IPS DF 6.9 (cell line): ENCODE data around the gene STK10.

Experiments used
- DNase-seq: peaks from one replicate; pipeline ENCODE4 v3.0.0-alpha.2; 2013; ENCODE audit warnings: low read depth, low spot score
- H3K27ac ChIP-seq: one replicate; pipeline ENCODE4 v1.5.1; 2013; ENCODE audit warnings: low read length, control low read depth
- H3K27me3 ChIP-seq: 2 replicates; pipeline ENCODE4 v1.6.1; 2013; ENCODE audit warnings: mild to moderate bottlenecking, low read length; ENCODE audit not compliant: control insufficient read depth, insufficient read depth
- H3K36me3 ChIP-seq: 2 replicates; pipeline ENCODE4 v1.6.1; 2013; ENCODE audit warnings: low read length; ENCODE audit not compliant: control insufficient read depth, insufficient read depth
- H3K4me1 ChIP-seq: 2 replicates; pipeline ENCODE4 v1.6.1; 2013; ENCODE audit warnings: low read length; ENCODE audit not compliant: control insufficient read depth, insufficient read depth
- H3K4me3 ChIP-seq: 2 replicates; pipeline ENCODE4 v1.5.1; 2013; ENCODE audit warnings: mild to moderate bottlenecking, low read length
- H3K9me3 ChIP-seq: 2 replicates; pipeline ENCODE4 v1.6.1; 2013; ENCODE audit warnings: low read length, inconsistent platforms; ENCODE audit not compliant: control insufficient read depth, insufficient read depth
- WGBS: extraction: QIAGEN DNeasy Blood & Tissue Kit; methylation state at CpG from one replicate; pipeline ENCODE4 v1.1.7; 2013; ENCODE audit warnings: mixed read lengths, missing lambda C conversion rate; ENCODE audit not compliant: insufficient read length, insufficient coverage; 5-methylcytosine and 5-hydroxymethylcytosine counted together

Gene STK10

DNA sequence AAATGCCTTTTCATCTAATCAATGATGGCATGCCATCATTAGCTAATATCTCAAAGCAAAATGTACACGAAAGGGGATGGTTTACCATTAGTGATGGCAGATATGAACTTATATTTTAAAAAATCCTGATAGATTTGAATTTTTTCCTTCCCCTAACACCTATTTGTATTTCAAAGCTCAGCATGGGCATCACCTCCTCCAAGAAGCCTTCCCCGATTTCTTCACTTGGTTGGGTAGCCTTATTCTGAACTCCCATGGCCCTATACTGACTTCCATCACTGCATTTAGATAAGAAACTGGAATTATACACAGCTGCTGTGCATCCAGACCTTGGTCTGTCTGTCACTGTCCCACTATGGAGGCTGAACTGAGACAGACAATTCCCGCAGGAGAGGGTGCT lies 132.0 kb downstream of the STK10 start:
- no peak overlapping the region for H3K4me3 ChIP-seq
- no peak overlapping the region for H3K27ac ChIP-seq
- H3K36me3 ChIP-seq, result peaks cover 7% of the 10 kb centered on the region
- no peaks in the 10 kb centered on the region for H3K27me3 ChIP-seq
- DNase-seq, result no peak
- WGBS, result no CpG with 5 or more reads among the region's 3 CpGs
- no peaks in the 10 kb centered on the region for H3K9me3 ChIP-seq
- no peaks in the 10 kb centered on the region; the same call in 1 of the 2 replicates for H3K4me1 ChIP-seq

- Histone ChIP-seq H3K27me3 (no peaks in the 10 kb centered on the region), H3K4me3 (no peak overlapping the region), H3K27ac (no peak overlapping the region), H3K4me1 (no peaks in the 10 kb centered on the region; the same call in 1 of the 2 replicates), H3K36me3 (peaks cover 7% of the 10 kb centered on the region), H3K9me3 (no peaks in the 10 kb centered on the region)
- DNase-seq, result no peak
- WGBS, result no CpG with 5 or more reads among the region's 19 CpGs
Observed at GRCh38 chr5:172055421-172055820, 132.6 kb downstream of the STK10 start.

GRCh38 chr5:172054611-172055153 lies 133.3 kb downstream of the STK10 start:
- Histone ChIP-seq H3K27me3 (no peaks in the 10 kb centered on the region), H3K27ac (no peak overlapping the region), H3K9me3 (no peaks in the 10 kb centered on the region), H3K36me3 (peaks cover 7% of the 10 kb centered on the region), H3K4me3 (no peak overlapping the region), H3K4me1 (no peaks in the 10 kb centered on the region; the same call in 1 of the 2 replicates)
- DNase-seq, result no peak
- WGBS, result no CpG with 5 or more reads among the region's 11 CpGs

DNA sequence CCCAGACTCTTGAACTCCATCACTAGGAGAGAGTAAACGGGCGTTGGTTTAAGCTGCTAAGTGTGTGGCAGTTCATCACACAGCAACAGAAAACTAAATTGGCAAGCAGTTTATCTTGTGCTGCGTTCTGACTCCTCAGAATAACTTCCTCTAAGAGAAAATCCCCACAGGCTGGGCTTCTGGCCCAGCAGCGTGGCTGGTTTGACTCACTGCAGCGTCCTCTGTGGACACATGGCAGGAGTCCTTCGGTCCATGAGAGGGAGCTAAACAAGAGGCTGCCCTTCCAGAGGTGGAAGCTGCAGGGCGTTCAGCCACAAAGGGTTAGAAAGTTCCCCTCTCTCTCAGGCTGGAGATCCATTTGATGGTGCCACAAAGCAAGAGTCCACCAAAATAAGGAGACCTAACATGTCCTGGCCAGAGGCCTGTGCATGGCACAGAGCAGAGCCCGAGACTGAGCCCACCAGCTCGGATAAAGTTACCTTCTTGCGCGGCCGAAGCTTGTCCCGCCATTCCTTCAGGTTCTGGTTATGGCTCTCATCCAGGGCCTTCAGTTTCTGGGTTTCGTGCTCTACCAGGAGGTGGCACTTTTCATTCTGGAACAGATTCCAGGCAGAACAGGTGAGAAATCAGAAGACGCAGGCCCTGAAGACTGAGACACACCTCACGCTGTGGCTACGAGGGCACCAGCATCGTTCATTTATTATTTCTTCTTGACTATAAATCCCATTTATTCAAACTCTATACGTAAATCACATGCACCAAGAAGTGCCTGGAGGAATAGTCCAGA lies 135.4 kb downstream of the STK10 start:
- Histone ChIP-seq H3K4me1 (peaks cover 2% of the 10 kb centered on the region), H3K9me3 (no peaks in the 10 kb centered on the region), H3K27ac (no peak overlapping the region), H3K27me3 (no peaks in the 10 kb centered on the region), H3K4me3 (no peak overlapping the region), H3K36me3 (peaks cover 7% of the 10 kb centered on the region)
- no CpG with 5 or more reads among the region's 19 CpGs for WGBS
- DNase-seq, result no peak

DNA sequence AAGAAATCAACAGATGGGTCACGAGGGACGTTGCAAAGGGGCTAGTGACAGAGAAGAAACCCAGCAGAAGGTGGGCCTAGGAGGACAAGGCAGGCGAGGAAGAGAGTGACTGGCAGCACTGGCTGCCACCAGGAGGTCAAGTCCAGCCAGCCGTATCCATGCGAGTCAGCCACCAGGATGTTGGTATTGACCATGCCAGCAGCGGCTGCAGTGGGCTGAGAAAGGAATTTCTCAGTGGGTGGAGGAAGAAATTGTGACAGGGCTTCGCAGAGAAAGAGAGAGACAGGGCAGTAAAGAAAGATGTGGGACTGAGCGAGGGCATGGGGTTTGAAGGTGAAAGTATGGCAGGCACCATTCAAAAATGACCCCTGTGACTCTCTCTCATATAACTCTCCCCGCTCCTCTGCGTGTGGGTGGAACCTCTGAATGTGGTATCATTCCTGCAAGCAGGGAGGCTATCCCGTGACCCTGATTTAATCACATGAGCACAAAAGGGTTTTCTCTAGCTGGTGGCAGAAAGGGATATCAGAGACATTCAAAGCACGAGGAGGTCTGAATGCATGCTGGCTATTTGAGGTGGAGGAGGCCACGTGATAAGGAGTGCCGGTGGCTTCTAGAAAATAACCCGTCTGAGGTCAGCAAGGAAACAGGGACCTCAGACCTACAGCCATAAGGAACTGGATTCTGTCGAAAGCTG lies 136.2 kb downstream of the STK10 start:
- no CpG with 5 or more reads among the region's 16 CpGs for WGBS
- no peaks in the 10 kb centered on the region for H3K27me3 ChIP-seq
- no peak for DNase-seq
- no peaks in the 10 kb centered on the region for H3K9me3 ChIP-seq
- no peak overlapping the region for H3K27ac ChIP-seq
- peaks cover 2% of the 10 kb centered on the region; the same call in 1 of the 2 replicates for H3K4me1 ChIP-seq
- peaks cover 5% of the 10 kb centered on the region for H3K36me3 ChIP-seq
- no peak overlapping the region for H3K4me3 ChIP-seq

GRCh38 chr5:172050080-172050479 lies 137.9 kb downstream of the STK10 start:
- Histone ChIP-seq H3K4me1 (peaks cover 2% of the 10 kb centered on the region; the same call in 1 of the 2 replicates), H3K9me3 (no peaks in the 10 kb centered on the region), H3K27me3 (no peaks in the 10 kb centered on the region), H3K4me3 (no peak overlapping the region), H3K36me3 (peaks cover 5% of the 10 kb centered on the region), H3K27ac (no peak overlapping the region)
- no peak for DNase-seq
- no CpG with 5 or more reads among the region's 4 CpGs for WGBS

- no CpG with 5 or more reads among the region's 12 CpGs for WGBS
- Histone ChIP-seq H3K27ac (no peak overlapping the region), H3K4me1 (peaks cover 2% of the 10 kb centered on the region; the same call in 1 of the 2 replicates), H3K9me3 (no peaks in the 10 kb centered on the region), H3K27me3 (no peaks in the 10 kb centered on the region), H3K36me3 (peaks cover 5% of the 10 kb centered on the region), H3K4me3 (no peak overlapping the region)
- DNase-seq, result no peak
Observed at GRCh38 chr5:172049226-172049796, 138.7 kb downstream of the STK10 start.

GRCh38 chr5:172048539-172049101 lies 139.4 kb downstream of the STK10 start:
- H3K4me3 ChIP-seq, result no peak overlapping the region
- DNase-seq, result no peak
- H3K9me3 ChIP-seq, result no peaks in the 10 kb centered on the region
- H3K4me1 ChIP-seq, result peaks cover 2% of the 10 kb centered on the region; the same call in 1 of the 2 replicates
- no CpG with 5 or more reads among the region's 12 CpGs for WGBS
- H3K36me3 ChIP-seq, result peaks cover 7% of the 10 kb centered on the region
- H3K27ac ChIP-seq, result no peak overlapping the region
- H3K27me3 ChIP-seq, result no peaks in the 10 kb centered on the region

DNA sequence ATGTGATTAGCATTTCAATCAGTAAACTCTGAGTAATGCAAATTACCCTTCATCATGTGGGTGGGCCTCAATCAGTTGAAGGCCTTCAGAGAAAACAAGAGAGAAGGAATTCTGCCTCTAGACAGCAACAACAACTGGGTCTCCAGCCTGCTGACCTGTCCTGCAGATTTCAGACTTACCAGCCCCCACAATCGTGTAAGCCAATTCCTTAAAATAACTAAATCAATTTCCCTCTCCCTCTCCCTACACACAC lies 139.9 kb downstream of the STK10 start:
- no peak for DNase-seq
- Histone ChIP-seq H3K36me3 (peaks cover 7% of the 10 kb centered on the region), H3K27ac (no peak overlapping the region), H3K27me3 (no peaks in the 10 kb centered on the region), H3K4me3 (no peak overlapping the region), H3K4me1 (peaks cover 2% of the 10 kb centered on the region; the same call in 1 of the 2 replicates), H3K9me3 (no peaks in the 10 kb centered on the region)
- no CpG with 5 or more reads among the region's 1 CpG for WGBS

DNA sequence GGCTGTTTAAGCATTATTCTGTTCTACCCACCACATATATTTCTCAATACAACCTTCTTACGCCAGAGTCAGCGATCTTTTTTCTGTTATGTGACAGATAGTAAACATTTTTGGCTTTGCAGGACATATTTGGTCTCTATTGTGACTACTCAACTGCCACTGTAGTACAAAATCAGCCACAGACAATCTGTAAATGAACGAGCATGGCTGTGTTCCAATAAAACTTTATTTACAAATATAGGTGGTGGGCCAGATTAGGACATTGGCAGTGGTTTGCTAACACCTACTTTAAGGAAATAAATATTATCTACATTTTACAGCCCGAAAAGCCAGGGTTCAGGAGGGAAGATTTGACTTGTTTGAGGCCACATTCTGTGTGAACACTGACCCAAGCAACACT lies 141.4 kb downstream of the STK10 start:
- Histone ChIP-seq H3K27me3 (no peaks in the 10 kb centered on the region), H3K4me1 (peaks cover 2% of the 10 kb centered on the region; the same call in 1 of the 2 replicates), H3K27ac (no peak overlapping the region), H3K4me3 (no peak overlapping the region), H3K36me3 (peaks cover 2% of the 10 kb centered on the region; the same call in 1 of the 2 replicates), H3K9me3 (no peaks in the 10 kb centered on the region)
- DNase-seq, result no peak
- WGBS, result no CpG with 5 or more reads among the region's 4 CpGs
